Measurements from ENCODE around the gene AKAP6. TPM values are rescaled to one million over a fixed set of nuclear protein-coding genes. Genes with fewer than 3 reads are reported as not detected.
A peak's percentile ranks its signal among the peaks of the same experiment; 100 is the strongest.

The AKAP6 gene
- total and polyA plus RNA-seq, 2 experiments from 2014 or later = 0.38 to 0.42 TPM

DNA sequence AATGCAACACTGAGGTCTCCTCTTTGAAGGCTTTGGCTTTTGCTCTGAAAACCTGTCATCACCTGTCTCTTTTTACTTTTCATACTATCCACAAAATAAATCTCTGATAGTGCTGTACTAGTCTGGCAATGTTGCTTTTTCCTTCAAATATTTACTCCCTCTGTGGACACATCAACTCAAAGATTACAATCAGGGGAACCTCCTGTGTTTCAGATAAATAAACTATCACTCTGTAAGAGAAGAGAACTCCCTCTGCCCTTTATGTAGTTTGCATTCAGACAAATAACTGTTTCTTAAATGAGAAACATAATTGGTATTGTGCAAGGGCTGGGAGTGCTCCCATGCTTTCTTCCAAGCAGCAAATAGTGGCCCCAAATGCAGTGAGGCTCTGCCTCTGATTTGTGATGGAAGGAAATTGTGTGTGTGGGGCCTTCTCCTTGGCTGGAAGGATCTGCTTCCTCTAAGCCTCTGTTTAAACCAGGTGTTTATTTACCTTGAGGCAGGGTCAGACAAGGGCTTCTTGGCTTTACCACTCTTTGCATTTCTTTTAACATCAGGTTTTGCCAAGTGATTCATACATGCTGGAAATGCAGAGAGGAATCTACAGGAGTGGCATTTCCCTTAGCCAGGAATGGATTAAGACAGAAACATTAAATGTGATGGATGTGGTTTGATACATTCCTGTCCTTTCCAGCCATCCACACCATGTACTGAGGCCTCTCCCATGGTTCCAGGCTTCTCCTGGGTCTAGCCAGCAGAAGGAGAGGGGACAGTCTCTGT, 69.0 kb downstream of the AKAP6 start:
- no peaks in the 10 kb centered on the region for H3K79me2 ChIP-seq (replicated peaks; ENCODE audit: insufficient read depth)
- peak overlapping the region; percentile 12; the same call in 1 of the 2 replicates for H3K4me2 ChIP-seq
- ATAC-seq (no peak), DNase-seq (ENCODE audit: low spot score) (no peak)
- H3F3A ChIP-seq (replicated peaks; ENCODE audit: low read depth) = no peaks in the 10 kb centered on the region
- H3K9me2 ChIP-seq (ENCODE audit: insufficient read depth) = no peaks in the 10 kb centered on the region
- H3K4me1 ChIP-seq (ENCODE audit: insufficient read depth) = peaks cover 5% of the 10 kb centered on the region; the same call in 1 of the 2 replicates
- TF ChIP-seq REST (IDR thresholded peaks at IDR 0.05; ENCODE audit: unreplicated experiment) (no peak), JUNB (IDR thresholded peaks at IDR 0.05; ENCODE audit: unreplicated experiment) (no peak), POLR2AphosphoS5 (IDR thresholded peaks at IDR 0.05; ENCODE audit: low read depth) (no peak), EZH2phosphoT487 (IDR thresholded peaks at IDR 0.05; ENCODE audit: unreplicated experiment) (no peak), ZNF331 (CRISPR knock-in tag; IDR thresholded peaks at IDR 0.05; ENCODE audit: low read depth) (no peak), STAT1 (IDR thresholded peaks at IDR 0.05; ENCODE audit: unreplicated experiment) (no peak), CREB1 (CRISPR knock-in tag; IDR thresholded peaks at IDR 0.05; ENCODE audit: low read depth) (no peak), ZNF114 (CRISPR knock-in tag; IDR thresholded peaks at IDR 0.05) (no peak), NANOG (IDR thresholded peaks at IDR 0.05; ENCODE audit: borderline replicate concordance) (no peak), EZH2 (IDR thresholded peaks at IDR 0.05; ENCODE audit: low read depth, unreplicated experiment) (no peak)
- TF ChIP-seq, protein P1, sequence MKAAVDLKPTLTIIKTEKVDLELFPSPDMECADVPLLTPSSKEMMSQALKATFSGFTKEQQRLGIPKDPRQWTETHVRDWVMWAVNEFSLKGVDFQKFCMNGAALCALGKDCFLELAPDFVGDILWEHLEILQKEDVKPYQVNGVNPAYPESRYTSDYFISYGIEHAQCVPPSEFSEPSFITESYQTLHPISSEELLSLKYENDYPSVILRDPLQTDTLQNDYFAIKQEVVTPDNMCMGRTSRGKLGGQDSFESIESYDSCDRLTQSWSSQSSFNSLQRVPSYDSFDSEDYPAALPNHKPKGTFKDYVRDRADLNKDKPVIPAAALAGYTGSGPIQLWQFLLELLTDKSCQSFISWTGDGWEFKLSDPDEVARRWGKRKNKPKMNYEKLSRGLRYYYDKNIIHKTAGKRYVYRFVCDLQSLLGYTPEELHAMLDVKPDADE (IDR thresholded peaks at IDR 0.05) = no peak
- TF ChIP-seq, protein P2, sequence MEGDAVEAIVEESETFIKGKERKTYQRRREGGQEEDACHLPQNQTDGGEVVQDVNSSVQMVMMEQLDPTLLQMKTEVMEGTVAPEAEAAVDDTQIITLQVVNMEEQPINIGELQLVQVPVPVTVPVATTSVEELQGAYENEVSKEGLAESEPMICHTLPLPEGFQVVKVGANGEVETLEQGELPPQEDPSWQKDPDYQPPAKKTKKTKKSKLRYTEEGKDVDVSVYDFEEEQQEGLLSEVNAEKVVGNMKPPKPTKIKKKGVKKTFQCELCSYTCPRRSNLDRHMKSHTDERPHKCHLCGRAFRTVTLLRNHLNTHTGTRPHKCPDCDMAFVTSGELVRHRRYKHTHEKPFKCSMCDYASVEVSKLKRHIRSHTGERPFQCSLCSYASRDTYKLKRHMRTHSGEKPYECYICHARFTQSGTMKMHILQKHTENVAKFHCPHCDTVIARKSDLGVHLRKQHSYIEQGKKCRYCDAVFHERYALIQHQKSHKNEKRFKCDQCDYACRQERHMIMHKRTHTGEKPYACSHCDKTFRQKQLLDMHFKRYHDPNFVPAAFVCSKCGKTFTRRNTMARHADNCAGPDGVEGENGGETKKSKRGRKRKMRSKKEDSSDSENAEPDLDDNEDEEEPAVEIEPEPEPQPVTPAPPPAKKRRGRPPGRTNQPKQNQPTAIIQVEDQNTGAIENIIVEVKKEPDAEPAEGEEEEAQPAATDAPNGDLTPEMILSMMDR (conservative IDR thresholded peaks at IDR 0.05; ENCODE audit: low read depth in 2 of 2) = no peak
- TF ChIP-seq, protein P3, sequence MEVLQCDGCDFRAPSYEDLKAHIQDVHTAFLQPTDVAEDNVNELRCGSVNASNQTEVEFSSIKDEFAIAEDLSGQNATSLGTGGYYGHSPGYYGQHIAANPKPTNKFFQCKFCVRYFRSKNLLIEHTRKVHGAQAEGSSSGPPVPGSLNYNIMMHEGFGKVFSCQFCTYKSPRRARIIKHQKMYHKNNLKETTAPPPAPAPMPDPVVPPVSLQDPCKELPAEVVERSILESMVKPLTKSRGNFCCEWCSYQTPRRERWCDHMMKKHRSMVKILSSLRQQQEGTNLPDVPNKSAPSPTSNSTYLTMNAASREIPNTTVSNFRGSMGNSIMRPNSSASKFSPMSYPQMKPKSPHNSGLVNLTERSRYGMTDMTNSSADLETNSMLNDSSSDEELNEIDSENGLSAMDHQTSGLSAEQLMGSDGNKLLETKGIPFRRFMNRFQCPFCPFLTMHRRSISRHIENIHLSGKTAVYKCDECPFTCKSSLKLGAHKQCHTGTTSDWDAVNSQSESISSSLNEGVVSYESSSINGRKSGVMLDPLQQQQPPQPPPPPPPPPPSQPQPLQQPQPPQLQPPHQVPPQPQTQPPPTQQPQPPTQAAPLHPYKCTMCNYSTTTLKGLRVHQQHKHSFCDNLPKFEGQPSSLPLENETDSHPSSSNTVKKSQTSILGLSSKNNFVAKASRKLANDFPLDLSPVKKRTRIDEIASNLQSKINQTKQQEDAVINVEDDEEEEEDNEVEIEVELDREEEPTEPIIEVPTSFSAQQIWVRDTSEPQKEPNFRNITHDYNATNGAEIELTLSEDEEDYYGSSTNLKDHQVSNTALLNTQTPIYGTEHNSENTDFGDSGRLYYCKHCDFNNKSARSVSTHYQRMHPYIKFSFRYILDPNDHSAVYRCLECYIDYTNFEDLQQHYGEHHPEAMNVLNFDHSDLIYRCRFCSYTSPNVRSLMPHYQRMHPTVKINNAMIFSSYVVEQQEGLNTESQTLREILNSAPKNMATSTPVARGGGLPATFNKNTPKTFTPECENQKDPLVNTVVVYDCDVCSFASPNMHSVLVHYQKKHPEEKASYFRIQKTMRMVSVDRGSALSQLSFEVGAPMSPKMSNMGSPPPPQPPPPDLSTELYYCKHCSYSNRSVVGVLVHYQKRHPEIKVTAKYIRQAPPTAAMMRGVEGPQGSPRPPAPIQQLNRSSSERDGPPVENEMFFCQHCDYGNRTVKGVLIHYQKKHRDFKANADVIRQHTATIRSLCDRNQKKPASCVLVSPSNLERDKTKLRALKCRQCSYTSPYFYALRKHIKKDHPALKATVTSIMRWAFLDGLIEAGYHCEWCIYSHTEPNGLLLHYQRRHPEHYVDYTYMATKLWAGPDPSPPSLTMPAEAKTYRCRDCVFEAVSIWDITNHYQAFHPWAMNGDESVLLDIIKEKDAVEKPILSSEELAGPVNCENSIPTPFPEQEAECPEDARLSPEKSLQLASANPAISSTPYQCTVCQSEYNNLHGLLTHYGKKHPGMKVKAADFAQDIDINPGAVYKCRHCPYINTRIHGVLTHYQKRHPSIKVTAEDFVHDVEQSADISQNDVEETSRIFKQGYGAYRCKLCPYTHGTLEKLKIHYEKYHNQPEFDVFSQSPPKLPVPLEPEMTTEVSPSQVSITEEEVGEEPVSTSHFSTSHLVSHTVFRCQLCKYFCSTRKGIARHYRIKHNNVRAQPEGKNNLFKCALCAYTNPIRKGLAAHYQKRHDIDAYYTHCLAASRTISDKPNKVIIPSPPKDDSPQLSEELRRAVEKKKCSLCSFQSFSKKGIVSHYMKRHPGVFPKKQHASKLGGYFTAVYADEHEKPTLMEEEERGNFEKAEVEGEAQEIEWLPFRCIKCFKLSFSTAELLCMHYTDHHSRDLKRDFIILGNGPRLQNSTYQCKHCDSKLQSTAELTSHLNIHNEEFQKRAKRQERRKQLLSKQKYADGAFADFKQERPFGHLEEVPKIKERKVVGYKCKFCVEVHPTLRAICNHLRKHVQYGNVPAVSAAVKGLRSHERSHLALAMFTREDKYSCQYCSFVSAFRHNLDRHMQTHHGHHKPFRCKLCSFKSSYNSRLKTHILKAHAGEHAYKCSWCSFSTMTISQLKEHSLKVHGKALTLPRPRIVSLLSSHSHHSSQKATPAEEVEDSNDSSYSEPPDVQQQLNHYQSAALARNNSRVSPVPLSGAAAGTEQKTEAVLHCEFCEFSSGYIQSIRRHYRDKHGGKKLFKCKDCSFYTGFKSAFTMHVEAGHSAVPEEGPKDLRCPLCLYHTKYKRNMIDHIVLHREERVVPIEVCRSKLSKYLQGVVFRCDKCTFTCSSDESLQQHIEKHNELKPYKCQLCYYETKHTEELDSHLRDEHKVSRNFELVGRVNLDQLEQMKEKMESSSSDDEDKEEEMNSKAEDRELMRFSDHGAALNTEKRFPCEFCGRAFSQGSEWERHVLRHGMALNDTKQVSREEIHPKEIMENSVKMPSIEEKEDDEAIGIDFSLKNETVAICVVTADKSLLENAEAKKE (CRISPR knock-in tag; IDR thresholded peaks at IDR 0.05) = no peak
- Mint-ChIP-seq H3K9me3 (no peaks in the 10 kb centered on the region; the same call in 2 of the 3 replicates), H3K4me1 (peaks cover 21% of the 10 kb centered on the region; the same call in 2 of the 3 replicates), H3K27me3 (ENCODE audit: insufficient read depth, low read depth, poor library complexity) (no peaks in the 10 kb centered on the region), H3K4me3 (no peak overlapping the region), H3K36me3 (ENCODE audit: low read depth) (no peaks in the 10 kb centered on the region), H3K27ac (no peak overlapping the region)
- H3K4me3 ChIP-seq = no peak overlapping the region
- no peak overlapping the region for H3K27ac ChIP-seq (ENCODE audit: low read depth)
- H4K20me1 ChIP-seq (replicated peaks; ENCODE audit: insufficient read depth) = no peaks in the 10 kb centered on the region
- H3K27me3 ChIP-seq (ENCODE audit: insufficient read depth) = no peaks in the 10 kb centered on the region
- no peaks in the 10 kb centered on the region for H3K36me3 ChIP-seq (ENCODE audit: insufficient read depth)
- H2AFZ ChIP-seq = peak overlapping the region; percentile 91

Data from GM23338 (cell line).